HL-60/S4 treated with retinoic acid at 250 ng/mL for 4 days and 3 days (cell line): ENCODE measurements around the gene KYAT1.

ENCODE experiments used
- in situ Hi-C: fragments of 300-500 bp; cut with MboI; formaldehyde crosslinking; loops from 2 replicates; pipeline ENCODE4 v1.7.0; 2022; ENCODE audit warnings: low sequenced_read_pairs

The KYAT1 gene

DNA sequence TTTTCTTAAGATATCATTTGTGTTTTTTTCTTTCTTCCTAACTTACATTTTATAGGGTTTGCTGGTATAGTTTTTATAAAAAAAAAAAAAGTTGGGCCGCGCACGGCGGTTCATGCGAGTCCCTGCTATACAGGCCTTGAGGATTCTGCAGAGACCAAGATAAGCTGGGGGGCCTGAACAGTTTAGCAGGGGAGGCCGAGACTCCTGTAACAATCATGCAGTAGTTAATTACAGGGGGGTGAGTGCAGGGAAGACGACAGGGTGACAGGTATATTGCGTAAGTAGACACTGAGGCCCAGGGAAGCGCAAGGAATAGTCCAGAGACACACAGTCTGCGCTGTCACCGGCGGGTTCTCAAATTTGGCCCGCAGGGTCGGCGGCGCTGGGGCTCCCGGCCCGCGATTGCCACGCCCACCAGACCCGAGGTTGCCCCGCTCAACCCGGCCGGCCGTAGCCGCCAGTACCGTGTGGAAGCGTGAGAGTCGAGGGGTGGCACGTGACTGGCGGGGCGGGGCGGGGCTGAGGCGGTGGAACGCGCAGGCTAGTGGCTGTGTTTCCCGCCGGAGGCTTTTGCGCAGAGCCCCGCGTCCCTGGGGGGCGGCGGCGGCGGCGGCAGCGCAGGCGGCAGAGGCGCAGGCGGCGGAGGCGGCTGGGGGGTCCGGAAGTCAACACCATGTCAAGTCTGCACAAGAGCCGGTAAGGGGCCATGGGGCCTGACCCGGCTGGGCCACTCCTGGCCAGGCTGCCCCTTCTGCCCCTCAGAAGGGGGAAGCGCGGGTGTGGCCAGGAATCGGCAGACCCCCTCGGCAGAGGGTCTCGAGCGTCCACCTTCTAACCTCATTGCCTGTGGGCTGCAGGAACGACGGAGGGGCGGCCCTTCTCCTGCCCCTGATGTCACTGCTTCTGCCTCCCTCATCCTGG, 94.8 kb downstream of the KYAT1 start, which contains the start of gene TBC1D13:
TBC1D13 (plus strand) TSS at position 573 of the 921 bp plus-strand sequence; CDS start at position 674, 101 bp downstream.
- in situ Hi-C loops = no loop called here

DNA sequence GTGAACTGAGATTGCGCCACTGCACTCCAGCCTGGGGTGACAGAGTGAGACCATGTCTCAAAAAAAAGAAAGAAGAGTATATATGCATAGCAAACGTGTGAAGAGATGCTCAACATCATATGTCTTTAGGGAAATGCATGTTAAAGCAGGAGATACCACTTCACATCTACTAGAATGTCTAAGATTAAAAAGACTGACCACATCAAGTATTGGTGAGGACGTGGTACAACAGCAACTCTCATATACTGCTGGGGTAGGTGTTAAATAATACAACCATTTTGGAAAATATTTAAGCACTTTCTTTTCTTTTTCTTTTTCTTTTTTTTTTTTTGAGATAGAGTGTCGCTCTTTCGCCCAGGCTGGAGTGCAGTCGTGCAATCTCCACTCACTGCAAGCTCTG, 96.3 kb downstream of the KYAT1 start:
- in situ Hi-C loops = no loop called here
